HepG2 (cell line): ENCODE data around the gene KLHDC1. TPM values are rescaled to one million over a fixed set of nuclear protein-coding genes. Genes with fewer than 3 reads are reported as not detected.
A peak's percentile ranks its signal among the peaks of the same experiment; 100 is the strongest.

Experiments used
- CEBPB ChIP-seq: IDR thresholded peaks from 2 replicates; pipeline ENCODE4 v1.6.1; 2011; ENCODE audit warnings: low read depth, low read length, improper control_type of control experiment, borderline replicate concordance
- E2F2 ChIP-seq: sonication (generic); formaldehyde crosslinking; IDR thresholded peaks from 2 replicates; pipeline ENCODE4 v1.4.0; 2020; ENCODE audit warnings: missing genetic modification reagents, borderline replicate concordance
- FOXC1 ChIP-seq: sonication (generic); formaldehyde crosslinking; IDR thresholded peaks from 2 replicates; pipeline ENCODE4 v1.8.0; 2022; ENCODE audit warnings: mild to moderate bottlenecking, missing genetic modification reagents, borderline replicate concordance
- HNF4A ChIP-seq: sonication (generic); formaldehyde crosslinking; IDR thresholded peaks from 2 replicates; pipeline ENCODE4 v1.4.0; 2020; ENCODE audit warnings: missing genetic modification reagents
- KLF16 ChIP-seq, 2 experiments: sonication (generic) in 1 of 2; formaldehyde crosslinking in 1 of 2; IDR thresholded peaks; 2 replicates each; pipeline versions ENCODE4 v1.6.1 to v1.8.0; 2016 to 2023; ENCODE audit warnings: missing genetic modification reagents in 2 of 2, missing compliant biosample characterization in 1 of 2
- KMT2B ChIP-seq: IDR thresholded peaks from 2 replicates; pipeline ENCODE4 v1.6.1; 2016; ENCODE audit warnings: missing genetic modification reagents, missing compliant biosample characterization
- NR1H2 ChIP-seq: sonication (generic); formaldehyde crosslinking; IDR thresholded peaks from 2 replicates; pipeline ENCODE4 v1.8.1; 2022; ENCODE audit warnings: low read depth, missing genetic modification reagents, borderline replicate concordance
- PAWR ChIP-seq: sonication (generic); formaldehyde crosslinking; IDR thresholded peaks from 2 replicates; pipeline ENCODE4 v1.4.0; 2020; ENCODE audit warnings: missing genetic modification reagents, mild to moderate bottlenecking, borderline replicate concordance
- PRPF4 ChIP-seq: fragments of 200-400 bp; formaldehyde crosslinking; IDR thresholded peaks from 2 replicates; pipeline ENCODE4 v1.6.1; 2016; ENCODE audit warnings: low read length, low read depth; ENCODE audit not compliant: poor library complexity, severe bottlenecking
- RERE ChIP-seq: IDR thresholded peaks from 2 replicates; pipeline ENCODE4 v1.6.1; 2016; ENCODE audit warnings: low read depth, missing genetic modification reagents, missing compliant biosample characterization
- SMAD9 ChIP-seq: sonication (generic); formaldehyde crosslinking; IDR thresholded peaks from 2 replicates; pipeline ENCODE4 v1.5.1; 2020; ENCODE audit warnings: mild to moderate bottlenecking, missing genetic modification reagents
- SOX5 ChIP-seq: IDR thresholded peaks from 2 replicates; pipeline ENCODE4 v1.6.1; 2016; ENCODE audit warnings: borderline replicate concordance
- SP5 ChIP-seq: IDR thresholded peaks from 2 replicates; pipeline ENCODE4 v1.6.1; 2016; ENCODE audit warnings: low read depth, borderline replicate concordance
- ZBTB38 ChIP-seq: sonication (generic); formaldehyde crosslinking; IDR thresholded peaks from 2 replicates; pipeline ENCODE4 v1.5.1; 2020; ENCODE audit warnings: mild to moderate bottlenecking, missing genetic modification reagents
- ZBTB42 ChIP-seq: sonication (generic); formaldehyde crosslinking; IDR thresholded peaks from 2 replicates; pipeline ENCODE4 v1.5.0; 2020; ENCODE audit warnings: mild to moderate bottlenecking, missing genetic modification reagents
- ZBTB7A ChIP-seq: sonication (generic); formaldehyde crosslinking; IDR thresholded peaks from 2 replicates; pipeline ENCODE4 v1.8.0; 2022; ENCODE audit warnings: mild to moderate bottlenecking, missing genetic modification reagents
- ZNF383 ChIP-seq: sonication (generic); formaldehyde crosslinking; IDR thresholded peaks from 2 replicates; pipeline ENCODE4 v1.4.0; 2020; ENCODE audit warnings: missing genetic modification reagents, mild to moderate bottlenecking, borderline replicate concordance
- ZNF598 ChIP-seq: sonication (generic); formaldehyde crosslinking; IDR thresholded peaks from 2 replicates; pipeline ENCODE4 v1.5.1; 2020; ENCODE audit warnings: mild to moderate bottlenecking, missing genetic modification reagents, borderline replicate concordance
- ZNF619 ChIP-seq: sonication (generic); formaldehyde crosslinking; IDR thresholded peaks from 2 replicates; pipeline ENCODE4 v1.4.0; 2020; ENCODE audit warnings: mild to moderate bottlenecking, missing genetic modification reagents
- polyA plus RNA-seq, 8 experiments: library from polyadenylated mRNA; depleted of rRNA in 3 of 8; stranded (reverse) in 7 of 8; unstranded in 1 of 8; fragments of >200 nt; fragmentation: Illumina TruSeq in 4 of 8; extraction: Trizol in 4 of 8; gene quantifications; 2 replicates each; pipeline versions ENCODE4 v1.2.1 to v1.2.3, GENCODE V29; 2011 to 2016; ENCODE audit warnings: low read depth in 4 of 8, missing spikeins in 1 of 8, mixed read lengths in 1 of 8; ENCODE audit not compliant: insufficient read depth in 1 of 8
- total RNA-seq, 5 experiments: library from RNA; depleted of rRNA; stranded (reverse); fragments of >200 nt; fragmentation: Illumina TruSeq; extraction: Trizol; gene quantifications; 2 replicates each; pipeline ENCODE4 v1.2.3, GENCODE V29; 2016; ENCODE audit warnings: low read depth in 1 of 5
- TF ChIP-seq, protein P1 (sequence below): sonication (generic); formaldehyde crosslinking; IDR thresholded peaks from 2 replicates; pipeline ENCODE4 v1.4.0; 2020; ENCODE audit warnings: mild to moderate bottlenecking, missing genetic modification reagents
- TF ChIP-seq, protein P2 (sequence below): sonication (generic); formaldehyde crosslinking; IDR thresholded peaks from 2 replicates; pipeline ENCODE4 v1.8.0; 2022; ENCODE audit warnings: mild to moderate bottlenecking, missing genetic modification reagents

Gene KLHDC1
- total and polyA plus RNA-seq, 2 of the 13 experiments (the other 11 are each of a cell fraction or from before 2014, with no cell fraction given), result 0.11 TPM; not detected in 1

GRCh38 chr14:49687942-49688700 lies 4.8 kb upstream of the KLHDC1 start, which contains the start of gene POLE2 (continued):
- TF ChIP-seq, protein P1, sequence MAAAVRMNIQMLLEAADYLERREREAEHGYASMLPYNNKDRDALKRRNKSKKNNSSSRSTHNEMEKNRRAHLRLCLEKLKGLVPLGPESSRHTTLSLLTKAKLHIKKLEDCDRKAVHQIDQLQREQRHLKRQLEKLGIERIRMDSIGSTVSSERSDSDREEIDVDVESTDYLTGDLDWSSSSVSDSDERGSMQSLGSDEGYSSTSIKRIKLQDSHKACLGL (CRISPR knock-in tag), result peak; percentile 72; the same call in 1 of the 2 replicates
- TF ChIP-seq ZNF383 (CRISPR knock-in tag) (peak; percentile 54; the same call in 1 of the 2 replicates), ZBTB42 (CRISPR knock-in tag) (0 out of 2 replicates have a peak, but pooled peaks have one; percentile 24), ZBTB38 (peak; percentile 100), KLF16 (CRISPR knock-in tag; IDR thresholded peaks at IDR 0.05) (peak in 1 of 2 experiments; percentile 78; a peak in 3 of 4 replicates), SOX5 (no peak), NR1H2 (CRISPR knock-in tag) (0 out of 2 replicates have a peak, but pooled peaks have one; percentile 33), ZBTB7A (peak; percentile 76; the same call in 1 of the 2 replicates), SMAD9 (CRISPR knock-in tag) (no peak), PRPF4 (peak; percentile 93), FOXC1 (CRISPR knock-in tag) (peak; percentile 66; the same call in 1 of the 2 replicates), ZNF598 (CRISPR knock-in tag) (peak; percentile 93), ZNF619 (CRISPR knock-in tag) (peak; percentile 46; the same call in 1 of the 2 replicates), KMT2B (CRISPR knock-in tag) (peak; percentile 87), E2F2 (CRISPR knock-in tag) (peak; percentile 57; the same call in 1 of the 2 replicates), RERE (CRISPR knock-in tag) (no peak), HNF4A (no peak), CEBPB (no peak), PAWR (peak; percentile 91; the same call in 1 of the 2 replicates), SP5 (CRISPR knock-in tag) (peak; percentile 86)
- TF ChIP-seq, protein P2, sequence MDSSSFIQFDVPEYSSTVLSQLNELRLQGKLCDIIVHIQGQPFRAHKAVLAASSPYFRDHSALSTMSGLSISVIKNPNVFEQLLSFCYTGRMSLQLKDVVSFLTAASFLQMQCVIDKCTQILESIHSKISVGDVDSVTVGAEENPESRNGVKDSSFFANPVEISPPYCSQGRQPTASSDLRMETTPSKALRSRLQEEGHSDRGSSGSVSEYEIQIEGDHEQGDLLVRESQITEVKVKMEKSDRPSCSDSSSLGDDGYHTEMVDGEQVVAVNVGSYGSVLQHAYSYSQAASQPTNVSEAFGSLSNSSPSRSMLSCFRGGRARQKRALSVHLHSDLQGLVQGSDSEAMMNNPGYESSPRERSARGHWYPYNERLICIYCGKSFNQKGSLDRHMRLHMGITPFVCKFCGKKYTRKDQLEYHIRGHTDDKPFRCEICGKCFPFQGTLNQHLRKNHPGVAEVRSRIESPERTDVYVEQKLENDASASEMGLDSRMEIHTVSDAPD (CRISPR knock-in tag), result 0 out of 2 replicates have a peak, but pooled peaks have one; percentile 17
